ENCODE data around the gene AMN.

AMN gene

DNA sequence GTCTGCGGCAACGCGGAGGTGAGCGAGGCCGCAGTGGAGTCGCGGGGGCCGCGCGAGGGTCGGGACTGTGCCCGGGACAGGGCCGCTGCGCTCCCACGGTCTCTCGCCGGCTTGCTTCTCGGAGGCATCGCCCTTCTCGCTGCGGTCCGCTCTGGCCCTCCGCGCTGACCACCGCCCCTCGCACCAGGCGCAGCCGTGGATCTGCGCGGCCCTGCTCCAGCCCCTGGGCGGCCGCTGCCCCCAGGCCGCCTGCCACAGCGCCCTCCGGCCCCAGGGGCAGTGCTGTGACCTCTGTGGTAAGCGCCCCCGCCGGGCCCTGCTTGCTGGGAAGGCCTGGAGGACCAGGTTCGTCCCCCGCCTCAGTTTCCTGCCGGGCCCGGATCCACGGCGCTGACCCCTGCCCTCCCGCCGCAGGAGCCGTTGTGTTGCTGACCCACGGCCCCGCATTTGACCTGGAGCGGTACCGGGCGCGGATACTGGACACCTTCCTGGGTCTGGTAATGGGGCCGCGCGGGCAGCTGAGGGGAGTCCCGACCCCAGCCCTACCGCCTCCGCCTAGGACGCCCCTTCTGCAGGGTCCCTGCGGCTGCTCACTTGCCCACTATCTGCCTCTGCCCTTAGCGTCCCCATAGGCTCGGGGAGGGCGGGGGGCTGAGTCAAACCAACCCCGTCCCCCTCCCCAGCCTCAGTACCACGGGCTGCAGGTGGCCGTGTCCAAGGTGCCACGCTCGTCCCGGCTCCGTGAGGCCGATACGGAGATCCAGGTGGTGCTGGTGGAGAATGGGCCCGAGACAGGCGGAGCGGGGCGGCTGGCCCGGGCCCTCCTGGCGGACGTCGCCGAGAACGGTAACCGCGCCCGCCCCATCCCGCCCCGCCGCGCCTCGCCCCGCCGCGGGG lies 7.0 kb downstream of the AMN start:
- no peak for DNase-seq

DNA sequence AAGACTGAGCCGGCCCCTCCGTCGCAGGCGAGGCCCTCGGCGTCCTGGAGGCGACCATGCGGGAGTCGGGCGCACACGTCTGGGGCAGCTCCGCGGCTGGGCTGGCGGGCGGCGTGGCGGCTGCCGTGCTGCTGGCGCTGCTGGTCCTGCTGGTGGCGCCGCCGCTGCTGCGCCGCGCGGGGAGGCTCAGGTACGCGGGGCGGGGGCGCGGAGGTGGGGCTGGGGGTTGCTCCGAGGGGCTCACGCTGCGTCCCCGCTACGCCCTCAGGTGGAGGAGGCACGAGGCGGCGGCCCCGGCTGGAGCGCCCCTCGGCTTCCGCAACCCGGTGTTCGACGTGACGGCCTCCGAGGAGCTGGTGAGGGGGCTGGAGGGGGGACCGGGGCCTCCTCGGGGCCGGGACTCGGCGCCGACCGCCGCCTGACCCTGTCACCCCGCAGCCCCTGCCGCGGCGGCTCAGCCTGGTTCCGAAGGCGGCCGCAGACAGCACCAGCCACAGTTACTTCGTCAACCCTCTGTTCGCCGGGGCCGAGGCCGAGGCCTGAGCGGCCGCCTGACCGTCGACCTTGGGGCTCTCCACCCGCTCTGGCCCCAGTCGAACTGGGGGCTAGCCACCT lies 7.8 kb downstream of the AMN start:
- DNase-seq, result no peak

DNA sequence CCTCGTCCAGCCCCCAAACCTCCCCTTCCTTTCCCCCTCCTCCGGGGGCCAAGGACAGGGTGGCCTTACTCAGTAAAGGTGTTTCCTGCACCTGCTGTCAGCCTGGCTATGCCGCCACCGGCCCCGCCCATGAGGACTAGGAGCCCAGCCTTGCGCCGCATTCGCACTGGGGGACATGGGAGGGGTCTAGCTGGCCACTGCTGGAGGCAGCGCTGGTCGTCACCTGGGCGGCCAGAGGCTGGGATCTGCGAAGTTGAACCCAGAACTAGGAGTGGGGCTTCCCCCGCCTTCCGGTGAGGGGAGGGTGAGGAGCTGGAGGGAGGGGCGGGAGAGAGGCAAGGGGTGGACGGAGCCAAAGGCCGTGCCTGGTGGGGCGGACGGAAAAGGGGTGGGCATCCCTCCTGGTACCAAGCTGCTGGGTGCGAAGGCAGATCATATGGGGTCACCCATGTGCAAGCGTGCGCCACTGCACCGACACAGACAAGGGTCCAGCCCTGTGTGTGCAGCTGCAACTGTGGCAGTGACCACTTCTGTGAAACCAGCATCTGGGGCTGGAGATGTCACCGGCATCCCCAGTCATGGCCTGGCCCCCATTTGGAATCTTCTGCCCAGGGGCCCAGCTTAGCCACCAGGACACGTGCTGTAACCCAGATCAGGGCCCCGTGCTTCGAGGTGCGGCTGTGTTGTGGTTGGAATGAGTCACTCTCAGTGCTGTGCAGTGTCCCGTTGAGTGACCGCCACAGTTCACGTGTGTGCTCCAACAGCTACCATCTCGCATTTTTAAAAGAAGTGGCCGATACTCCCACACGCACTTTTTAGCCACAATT lies 8.5 kb downstream of the AMN start:
- DNase-seq, result no peak

DNA sequence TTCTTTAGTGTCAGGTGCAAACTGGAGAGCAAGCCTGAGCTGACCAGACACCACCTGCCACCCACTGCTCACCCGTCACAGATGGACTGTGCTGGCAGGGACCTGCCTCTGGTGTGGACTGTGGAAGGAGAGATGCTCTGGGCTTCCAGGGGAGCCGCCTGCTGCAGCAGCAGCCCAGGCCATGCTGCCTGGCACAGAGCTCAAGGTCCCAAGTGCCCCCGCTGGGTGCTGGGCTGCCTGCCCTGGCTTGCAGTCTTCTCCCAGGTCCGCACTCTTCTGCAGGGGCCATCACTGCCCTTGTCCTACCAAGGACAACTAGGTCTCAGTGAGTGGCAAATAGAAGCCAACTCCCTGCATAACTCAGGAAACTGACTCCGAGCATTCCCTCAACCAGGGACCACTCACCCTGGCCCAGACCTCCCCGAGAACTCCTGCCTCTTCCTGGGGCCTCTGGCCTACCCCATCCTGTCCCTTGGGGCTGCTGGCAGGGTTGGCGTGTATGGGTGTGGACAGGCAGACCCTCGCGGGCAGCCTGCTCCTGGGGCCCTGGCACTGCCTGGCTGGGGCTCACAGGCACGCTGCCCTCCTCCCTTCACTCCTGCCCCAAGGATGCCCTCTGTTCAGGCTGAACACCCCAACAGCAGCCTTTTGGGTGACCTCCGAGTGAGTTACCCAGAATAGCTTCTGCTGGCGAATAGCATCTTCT lies 9.3 kb downstream of the AMN start:
- DNase-seq, result no peak

- DNase-seq, result no peak
Measured at GRCh38 chr14:102932484-102933248, 10.2 kb downstream of the AMN start.

DNA sequence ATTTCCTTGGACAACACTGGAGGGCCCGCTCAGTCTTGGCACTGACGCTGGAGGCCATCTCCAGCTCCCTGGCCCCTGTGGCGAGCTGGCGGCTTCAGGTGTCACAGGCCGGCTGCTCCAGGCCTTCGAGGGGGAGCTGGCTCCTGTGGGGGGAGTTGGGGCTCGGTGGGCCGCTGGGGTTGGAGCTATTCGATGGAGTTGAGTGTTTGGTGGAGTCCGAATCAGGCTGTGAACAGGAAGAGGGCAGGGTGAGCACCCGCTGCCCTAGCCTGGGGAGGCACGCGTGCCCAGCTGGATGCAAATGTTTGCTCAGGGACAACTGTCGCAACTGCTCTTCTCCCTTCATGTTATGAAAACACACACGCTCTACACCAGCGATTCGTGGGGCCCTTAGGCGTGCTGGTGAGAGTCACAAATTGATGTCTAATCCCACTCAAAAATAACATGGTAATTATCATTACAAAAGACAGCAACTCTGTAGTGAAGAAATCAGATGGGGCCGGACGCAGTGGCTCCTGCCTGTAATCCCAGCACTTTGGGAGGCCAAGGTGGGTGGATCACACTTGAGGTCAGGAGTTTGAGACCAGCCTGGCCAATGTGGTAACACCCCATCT lies 11.3 kb downstream of the AMN start:
- DNase-seq, result no peak

DNA sequence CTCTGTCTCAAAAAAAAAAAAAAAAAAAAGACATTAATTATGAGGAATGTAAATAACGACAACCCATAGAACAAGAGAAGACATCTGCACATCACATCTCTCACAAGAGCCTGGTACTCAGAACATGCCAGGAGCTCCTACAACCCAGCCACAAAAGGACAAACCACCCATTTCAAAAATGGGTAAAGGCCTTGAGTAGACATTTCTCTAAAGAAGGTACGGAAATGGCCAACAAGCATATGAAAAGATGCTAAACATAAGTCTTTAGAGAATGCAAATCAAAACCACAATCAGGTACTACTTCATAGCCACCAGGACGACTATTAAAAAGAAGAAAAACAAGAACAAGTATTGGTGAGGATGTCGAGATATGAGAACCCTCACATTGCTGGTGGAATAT lies 13.3 kb downstream of the AMN start:
- no peak for DNase-seq

- DNase-seq, result no peak
Measured at GRCh38 chr14:102937331-102938175, 15.1 kb downstream of the AMN start.

- DNase-seq, result no peak
Measured at GRCh38 chr14:102938191-102938590, 15.7 kb downstream of the AMN start.

DNA sequence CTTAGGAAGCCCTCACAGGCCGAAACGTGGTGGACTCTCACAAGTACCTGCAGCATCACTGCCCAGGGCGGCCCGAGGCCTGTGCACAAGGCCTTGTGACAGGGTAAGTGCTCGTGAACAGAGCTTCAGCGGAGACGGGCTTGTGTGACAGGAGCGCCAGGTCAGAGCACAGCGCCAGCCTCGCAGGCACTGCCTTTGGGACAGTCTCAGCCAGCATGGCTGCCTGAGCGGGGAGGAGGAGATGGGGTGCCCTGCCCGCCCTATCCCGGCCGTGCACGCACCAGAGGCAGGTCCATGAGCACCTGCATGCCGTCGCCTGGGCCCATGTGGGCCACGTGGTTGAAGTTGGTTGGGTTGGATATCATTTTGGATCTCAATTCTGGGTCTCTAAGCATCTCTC lies 16.9 kb downstream of the AMN start:
- no peak for DNase-seq

- DNase-seq, result no peak
Measured at GRCh38 chr14:102939820-102940561, 17.5 kb downstream of the AMN start.

DNA sequence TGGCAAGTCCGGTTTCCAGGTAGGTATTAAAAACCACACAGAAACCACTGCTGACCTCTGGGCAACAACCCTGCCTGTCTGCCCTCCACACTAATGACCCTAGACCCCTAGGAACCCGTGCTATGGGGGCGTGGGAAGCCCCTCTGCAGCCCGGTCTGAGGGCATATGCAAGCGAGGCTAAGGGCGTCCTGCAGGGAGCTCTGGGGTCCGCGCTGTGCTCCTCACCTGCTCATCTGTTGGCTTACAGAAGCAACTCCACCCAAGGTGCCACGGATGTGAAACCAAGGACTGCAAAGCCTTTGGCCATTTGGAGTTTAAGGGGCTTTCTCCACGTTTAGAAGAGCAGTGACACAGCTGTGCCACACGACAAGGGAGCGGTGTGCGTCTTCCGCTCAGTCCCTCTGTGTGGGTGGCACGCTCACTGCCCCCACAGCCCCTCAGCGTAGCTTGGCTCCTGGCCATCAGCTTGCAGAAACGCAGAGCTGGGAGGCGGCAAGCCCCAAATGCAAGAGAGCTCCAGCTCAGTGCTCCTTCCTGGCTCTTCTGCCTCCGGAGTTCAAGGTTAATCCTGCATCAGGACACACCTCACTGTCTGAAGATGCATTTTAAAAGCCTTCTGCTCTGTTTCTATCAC lies 18.4 kb downstream of the AMN start:
- DNase-seq, result no peak

GRCh38 chr14:102941419-102942011 lies 19.1 kb downstream of the AMN start:
- no peak for DNase-seq

DNA sequence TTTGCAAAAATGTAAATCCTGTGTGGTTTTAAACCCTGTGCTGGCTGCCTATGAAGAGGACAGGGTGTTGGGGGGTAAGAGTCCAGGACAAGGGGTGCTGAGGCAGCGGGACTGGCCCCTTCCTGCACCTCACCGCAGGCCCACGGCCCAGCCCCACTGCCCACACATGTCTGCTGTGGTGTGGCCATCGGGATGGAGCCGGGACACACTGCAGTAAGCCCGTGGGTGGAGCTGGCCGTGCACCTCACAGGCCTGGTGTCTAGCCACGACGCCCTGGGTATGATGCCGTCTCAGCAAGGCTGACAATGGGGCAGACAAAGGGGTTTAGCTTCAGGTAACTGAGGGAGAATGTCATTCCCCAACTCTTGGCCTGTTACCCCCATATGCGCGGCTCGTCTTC lies 19.6 kb downstream of the AMN start:
- no peak for DNase-seq

DNA sequence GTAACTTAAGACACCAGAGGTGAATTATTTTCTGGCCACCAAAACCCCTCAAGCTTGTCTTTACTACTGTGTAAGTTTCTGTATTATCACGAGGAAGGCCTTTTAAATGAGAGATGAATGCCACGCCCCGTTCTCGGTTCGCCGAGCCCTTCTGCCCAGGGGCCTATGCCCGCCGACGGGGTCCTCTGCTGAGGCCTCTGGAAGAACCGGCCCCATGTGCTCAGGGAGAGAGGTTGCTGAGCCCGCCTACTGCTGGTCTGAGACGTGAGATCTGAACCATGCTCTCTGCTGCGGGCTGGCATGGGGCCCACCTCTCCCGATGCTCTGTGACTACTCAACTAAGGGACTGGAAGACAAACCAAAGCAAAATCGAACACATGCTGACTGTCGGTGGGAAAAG lies 21.0 kb downstream of the AMN start:
- DNase-seq, result no peak

DNA sequence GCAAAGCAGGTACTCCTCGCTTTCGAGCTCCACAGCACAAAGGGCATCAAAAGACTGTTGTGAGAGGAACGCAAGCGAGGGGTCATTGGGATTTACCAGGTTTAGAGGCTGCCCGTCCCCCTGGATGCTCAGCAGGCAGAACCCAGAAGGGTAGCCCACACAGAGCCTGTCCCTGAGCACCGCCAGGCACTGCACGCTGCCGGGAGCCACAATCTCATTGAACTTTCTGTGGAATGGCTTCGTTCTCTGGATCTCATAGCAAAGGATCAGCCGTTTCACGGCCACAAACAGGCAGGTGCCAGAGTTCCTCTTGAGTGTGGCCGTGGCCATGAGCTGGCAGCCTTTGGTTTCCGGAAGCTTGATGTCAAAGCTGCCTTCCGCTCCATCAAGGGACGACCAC lies 21.5 kb downstream of the AMN start:
- no peak for DNase-seq

- DNase-seq, result no peak
Measured at GRCh38 chr14:102944448-102945330, 22.2 kb downstream of the AMN start.
